ENCODE measurements around the gene MND1.
"Not testable (repeated sequence)": the region's sequence is repeated elsewhere in the genome, so short reads cannot be mapped to it uniquely, and the experiment has no call there.

Gene MND1

GRCh38 chr4:153449338-153449737 lies 104.8 kb downstream of the MND1 start:
- TF ChIP-seq CTCF (conservative IDR thresholded peaks at IDR 0.05; ENCODE audit: low read depth) = no peak
- H3K27ac ChIP-seq = no peak overlapping the region
- POLR2A ChIA-PET (ENCODE audit: low non-redundant PET) = no interaction called here
- no peak for DNase-seq (ENCODE audit: low spot score)
- CTCF ChIA-PET = interaction anchor here (1.5 kb wide), 1 partner anchor 16 kb away, joined by 5 read pairs; no protein-coding TSS in a partner anchor

GRCh38 chr4:153450544-153450917 lies 106.0 kb downstream of the MND1 start:
- ChIA-PET POLR2A (ENCODE audit: low non-redundant PET) (no interaction called here), CTCF (no interaction called here)
- no peak for DNase-seq (ENCODE audit: low spot score)
- no peak overlapping the region for H3K27ac ChIP-seq
- TF ChIP-seq CTCF (conservative IDR thresholded peaks at IDR 0.05; ENCODE audit: low read depth) = no peak

- DNase-seq (ENCODE audit: low spot score); CTCF ChIA-PET; POLR2A ChIA-PET (ENCODE audit: low non-redundant PET); H3K27ac ChIP-seq: not testable (repeated sequence)
Measured at GRCh38 chr4:153451145-153451544, 106.7 kb downstream of the MND1 start.

- ChIA-PET POLR2A (ENCODE audit: low non-redundant PET) (no interaction called here), CTCF (no interaction called here)
- no peak overlapping the region for H3K27ac ChIP-seq
- no peak for TF ChIP-seq CTCF (conservative IDR thresholded peaks at IDR 0.05; ENCODE audit: low read depth)
- no peak for DNase-seq (ENCODE audit: low spot score)
Measured at GRCh38 chr4:153451911-153452657, 107.6 kb downstream of the MND1 start.

- no peak for DNase-seq (ENCODE audit: low spot score)
- H3K27ac ChIP-seq = no peak overlapping the region
- CTCF ChIA-PET = no interaction called here
- TF ChIP-seq CTCF (conservative IDR thresholded peaks at IDR 0.05; ENCODE audit: low read depth) = no peak
- POLR2A ChIA-PET (ENCODE audit: low non-redundant PET) = no interaction called here
Measured at GRCh38 chr4:153452658-153453378, 108.3 kb downstream of the MND1 start.

- no peak for DNase-seq (ENCODE audit: low spot score)
- no peak for TF ChIP-seq CTCF (conservative IDR thresholded peaks at IDR 0.05; ENCODE audit: low read depth)
- ChIA-PET POLR2A (ENCODE audit: low non-redundant PET) (no interaction called here), CTCF (no interaction called here)
- H3K27ac ChIP-seq = no peak overlapping the region
Measured at GRCh38 chr4:153453402-153453801, 108.9 kb downstream of the MND1 start.

GRCh38 chr4:153458969-153459368 lies 114.5 kb downstream of the MND1 start:
- POLR2A ChIA-PET (ENCODE audit: low non-redundant PET) = no interaction called here
- no peak for TF ChIP-seq CTCF (conservative IDR thresholded peaks at IDR 0.05; ENCODE audit: low read depth)
- CTCF ChIA-PET = no interaction called here
- DNase-seq (ENCODE audit: low spot score) = no peak
- H3K27ac ChIP-seq = no peak overlapping the region

- H3K27ac ChIP-seq; POLR2A ChIA-PET (ENCODE audit: low non-redundant PET); CTCF ChIA-PET; DNase-seq (ENCODE audit: low spot score): not testable (repeated sequence)
Measured at GRCh38 chr4:153461549-153461948, 117.1 kb downstream of the MND1 start.

All from RWPE1 (cell line).